ENCODE results near the gene TENT5C.

Gene TENT5C

GRCh38 chr1:117657949-117658660, 52.3 kb downstream of the TENT5C start:
- no peaks in the 10 kb centered on the region for H3K9me2 ChIP-seq (ENCODE audit: low read depth, low read length)
- no peaks in the 10 kb centered on the region for H3K27me3 ChIP-seq (ENCODE audit: insufficient read depth, low read length)
- peak overlapping the region; percentile 5; the same call in 1 of the 2 replicates for H3K9ac ChIP-seq (ENCODE audit: low read length)
- no peak for TF ChIP-seq EZH2 (IDR thresholded peaks at IDR 0.05; ENCODE audit: borderline replicate concordance, low read length)
- H3K4me1 ChIP-seq (ENCODE audit: insufficient read depth, low read length, severe bottlenecking): peaks cover 78% of the 10 kb centered on the region
- no peak overlapping the region for H2AFZ ChIP-seq (ENCODE audit: low read length)
- H3K36me3 ChIP-seq (ENCODE audit: insufficient read depth, low read length): no peaks in the 10 kb centered on the region
- no peaks in the 10 kb centered on the region for H3K9me3 ChIP-seq (ENCODE audit: low read length)
- H3K4me2 ChIP-seq (ENCODE audit: low read length): peak overlapping the region; percentile 37; the same call in 1 of the 2 replicates
- no peak overlapping the region for H3K4me3 ChIP-seq (ENCODE audit: low read depth, low read length, poor library complexity, severe bottlenecking)
- H3K27ac ChIP-seq (ENCODE audit: low read depth, low read length, poor library complexity, severe bottlenecking): peak overlapping the region; percentile 85
- H3K79me2 ChIP-seq (ENCODE audit: insufficient read depth, low read length): no peaks in the 10 kb centered on the region
- no peaks in the 10 kb centered on the region for H4K20me1 ChIP-seq (ENCODE audit: insufficient read depth, low read length)
- H3F3A ChIP-seq (ENCODE audit: insufficient read depth, low read length): 0 out of 2 replicates have a peak, but pooled peaks cover 4% of the 10 kb centered on the region

- Histone ChIP-seq H3K4me3 (ENCODE audit: low read depth, low read length, poor library complexity, severe bottlenecking) (no peak overlapping the region), H3K9me3 (ENCODE audit: low read length) (no peaks in the 10 kb centered on the region), H3F3A (ENCODE audit: insufficient read depth, low read length) (0 out of 2 replicates have a peak, but pooled peaks cover 4% of the 10 kb centered on the region), H3K9me2 (ENCODE audit: low read depth, low read length) (no peaks in the 10 kb centered on the region), H3K36me3 (ENCODE audit: insufficient read depth, low read length) (no peaks in the 10 kb centered on the region), H3K4me1 (ENCODE audit: insufficient read depth, low read length, severe bottlenecking) (peaks cover 74% of the 10 kb centered on the region), H3K27me3 (ENCODE audit: insufficient read depth, low read length) (no peaks in the 10 kb centered on the region), H2AFZ (ENCODE audit: low read length) (no peak overlapping the region), H3K4me2 (ENCODE audit: low read length) (peak overlapping the region; percentile 37; the same call in 1 of the 2 replicates), H3K79me2 (ENCODE audit: insufficient read depth, low read length) (no peaks in the 10 kb centered on the region), H4K20me1 (ENCODE audit: insufficient read depth, low read length) (no peaks in the 10 kb centered on the region), H3K27ac (ENCODE audit: low read depth, low read length, poor library complexity, severe bottlenecking) (peak overlapping the region; percentile 85), H3K9ac (ENCODE audit: low read length) (peak overlapping the region; percentile 5; the same call in 1 of the 2 replicates)
- TF ChIP-seq CTCF (IDR thresholded peaks at IDR 0.05; ENCODE audit: low read length) (no peak), EZH2 (IDR thresholded peaks at IDR 0.05; ENCODE audit: borderline replicate concordance, low read length) (no peak)
Observed at GRCh38 chr1:117658676-117659075, 52.8 kb downstream of the TENT5C start.

- Histone ChIP-seq H3K4me2 (ENCODE audit: low read length) (peak overlapping the region; percentile 37), H3K36me3 (ENCODE audit: insufficient read depth, low read length) (no peaks in the 10 kb centered on the region), H3K4me1 (ENCODE audit: insufficient read depth, low read length, severe bottlenecking) (peaks cover 74% of the 10 kb centered on the region), H3K27me3 (ENCODE audit: insufficient read depth, low read length) (no peaks in the 10 kb centered on the region), H3K9me2 (ENCODE audit: low read depth, low read length) (no peaks in the 10 kb centered on the region), H3K4me3 (ENCODE audit: low read depth, low read length, poor library complexity, severe bottlenecking) (no peak overlapping the region), H3K9ac (ENCODE audit: low read length) (peak overlapping the region; percentile 12; the same call in 1 of the 2 replicates), H3K27ac (ENCODE audit: low read depth, low read length, poor library complexity, severe bottlenecking) (peak overlapping the region; percentile 85), H3K79me2 (ENCODE audit: insufficient read depth, low read length) (no peaks in the 10 kb centered on the region), H4K20me1 (ENCODE audit: insufficient read depth, low read length) (no peaks in the 10 kb centered on the region), H2AFZ (ENCODE audit: low read length) (no peak overlapping the region), H3F3A (ENCODE audit: insufficient read depth, low read length) (0 out of 2 replicates have a peak, but pooled peaks cover 4% of the 10 kb centered on the region), H3K9me3 (ENCODE audit: low read length) (no peaks in the 10 kb centered on the region)
- TF ChIP-seq CTCF (IDR thresholded peaks at IDR 0.05; ENCODE audit: low read length): no peak
- no peak for TF ChIP-seq EZH2 (IDR thresholded peaks at IDR 0.05; ENCODE audit: borderline replicate concordance, low read length)
Observed at GRCh38 chr1:117659550-117660270, 53.9 kb downstream of the TENT5C start.

Data from OCI-LY1 (cell line).